Measurements from ENCODE around the gene VANGL2. TPM values are rescaled to one million over a fixed set of nuclear protein-coding genes. Genes with fewer than 3 reads are reported as not detected.

VANGL2 gene
- total RNA-seq, 1 donor from 2014 or later = 6.5 TPM

DNA sequence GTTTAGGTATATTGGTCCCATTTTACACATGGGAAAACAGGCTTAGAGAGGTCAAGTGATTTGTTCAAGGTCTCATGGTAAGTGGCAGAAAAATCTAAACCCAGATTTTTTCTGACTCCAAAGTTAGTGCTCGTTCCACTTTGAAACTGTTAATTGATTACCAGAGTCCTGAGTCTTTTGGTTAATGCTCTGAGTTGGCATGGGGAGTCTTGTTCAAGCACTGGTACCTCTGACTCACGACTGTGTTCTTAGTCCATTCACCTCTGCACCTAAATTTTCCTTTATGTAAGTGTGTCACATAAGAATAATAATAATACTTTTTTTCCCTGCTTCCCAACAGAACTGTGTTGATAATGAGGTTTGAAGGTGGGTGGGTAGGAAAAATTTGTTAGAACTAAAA, 59.3 kb downstream of the VANGL2 start:
- no peak for DNase-seq (ENCODE audit: low spot score)

DNA sequence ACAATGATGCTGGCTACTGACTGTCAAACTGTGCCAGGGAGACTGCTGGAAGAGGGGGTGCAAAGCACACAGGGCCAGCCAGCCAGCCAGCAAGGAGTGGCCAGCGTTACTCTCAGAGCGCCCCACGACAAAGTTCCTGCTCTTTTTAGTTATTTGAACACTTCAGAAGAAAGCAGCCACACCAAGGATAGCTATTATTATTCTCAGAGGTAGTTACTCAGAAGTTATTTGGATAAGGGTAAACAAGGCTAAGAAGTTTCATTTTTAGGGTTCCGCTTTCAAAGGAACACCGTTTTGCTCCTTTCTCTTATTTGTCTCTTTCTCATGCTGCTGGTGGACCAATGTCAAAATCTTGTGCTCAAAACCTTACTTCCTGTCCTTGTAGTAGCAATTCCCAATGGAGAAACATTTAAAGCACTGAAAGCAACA, 59.9 kb downstream of the VANGL2 start:
- no peak for DNase-seq (ENCODE audit: low spot score)

DNA sequence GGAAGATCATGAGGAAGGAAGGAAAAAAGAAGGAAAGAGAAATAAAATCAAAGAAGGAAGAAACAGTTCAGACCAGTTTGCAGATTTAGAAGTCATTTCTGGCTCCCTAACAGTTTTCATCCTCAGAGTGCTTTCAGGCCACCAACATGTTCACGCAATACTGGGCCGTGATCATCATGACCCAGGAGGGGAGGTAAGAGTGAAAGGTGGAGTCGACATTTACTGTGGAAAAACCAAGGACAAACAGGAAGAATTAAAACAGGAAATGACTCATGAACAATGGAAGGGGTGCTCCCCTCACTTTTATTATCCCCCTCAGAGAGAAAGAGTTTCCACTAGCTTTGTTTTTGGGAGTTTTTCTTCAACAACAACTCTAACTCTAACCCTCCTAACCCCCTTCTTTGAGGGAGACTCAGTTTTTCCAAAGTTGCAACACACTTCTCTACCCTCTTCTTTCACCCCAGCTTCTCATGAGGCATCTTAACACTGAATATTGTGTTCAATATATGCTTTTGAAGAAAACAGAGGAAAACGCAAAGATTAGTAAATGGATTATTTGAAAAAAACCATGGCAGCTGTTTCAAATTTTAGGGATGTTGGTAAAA, 60.4 kb downstream of the VANGL2 start:
- no peak for DNase-seq (ENCODE audit: low spot score)

DNA sequence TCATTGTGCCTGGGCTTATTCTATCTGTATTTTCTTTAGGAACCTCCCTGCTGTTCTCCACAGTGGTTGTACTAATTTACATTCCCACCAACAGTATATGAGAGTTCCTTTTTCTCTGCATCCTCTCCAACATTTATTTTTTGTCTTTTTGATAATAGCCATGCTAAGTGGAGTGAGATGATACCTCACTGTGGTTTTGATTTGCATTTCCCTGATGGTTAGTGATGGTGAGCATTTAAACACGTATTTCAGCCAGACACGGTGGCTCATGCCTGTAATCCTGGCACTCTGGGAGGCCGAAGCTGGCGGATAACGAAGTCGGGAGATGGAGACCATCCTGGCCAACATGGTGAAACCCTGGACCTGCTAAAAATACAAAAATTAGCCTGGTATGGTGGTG, 64.8 kb downstream of the VANGL2 start:
- DNase-seq (ENCODE audit: low spot score) = no peak

DNA sequence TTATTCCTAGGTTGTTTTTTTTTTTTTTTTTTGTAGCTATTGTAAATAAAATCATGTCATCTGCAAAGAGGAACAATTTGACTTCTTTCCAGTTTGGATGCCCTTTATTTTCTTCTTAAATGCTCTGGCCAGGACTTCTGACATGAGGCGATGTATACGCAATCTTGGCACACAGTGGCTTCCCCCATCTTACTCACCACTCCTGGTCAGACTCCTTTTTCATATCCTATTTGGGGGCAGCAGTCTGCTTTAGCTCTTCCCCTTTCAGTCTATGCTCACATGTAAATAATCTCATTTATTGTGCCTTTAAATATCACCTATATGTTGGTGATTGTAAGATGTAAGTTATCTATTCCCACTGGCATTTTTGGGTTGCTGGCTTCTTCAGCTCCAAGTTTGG, 66.6 kb downstream of the VANGL2 start:
- no peak for DNase-seq (ENCODE audit: low spot score)

DNA sequence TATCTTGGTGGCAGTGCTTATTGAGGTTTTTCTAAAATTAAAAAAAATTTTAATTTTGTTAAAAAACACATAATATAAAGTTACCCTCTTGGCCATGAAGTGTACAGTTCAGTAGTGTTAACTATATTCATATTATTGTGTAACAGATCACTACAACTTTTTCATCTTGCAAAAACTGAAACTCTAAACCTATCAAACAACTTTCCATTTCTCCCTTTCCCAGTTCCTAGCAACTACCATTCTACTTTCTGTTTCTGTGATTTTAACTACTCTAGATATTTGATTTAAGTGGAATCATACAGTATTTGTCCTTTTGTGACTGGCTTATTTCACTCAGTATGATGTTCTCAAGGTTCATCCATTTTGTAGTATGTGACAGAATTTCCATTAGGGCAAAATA, 67.2 kb downstream of the VANGL2 start:
- DNase-seq (ENCODE audit: low spot score) = no peak

DNA sequence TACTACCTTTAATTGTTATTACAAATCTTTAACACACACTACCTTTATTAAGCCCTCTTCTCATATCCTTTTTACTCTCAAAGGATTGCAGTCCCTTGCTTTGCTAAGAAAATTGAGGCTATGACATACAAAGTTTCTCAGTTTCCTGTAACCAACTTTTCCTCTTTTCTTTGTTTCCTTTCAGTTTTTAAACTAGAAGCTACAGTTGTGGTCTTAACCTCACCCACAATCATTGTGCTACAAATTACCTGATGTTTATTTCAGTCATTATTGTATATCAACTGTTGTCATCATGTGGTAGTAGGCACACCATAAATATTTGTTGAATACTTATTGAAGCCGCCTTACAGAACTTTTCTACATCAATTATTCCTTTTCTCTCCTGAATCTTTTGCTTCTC, 70.9 kb downstream of the VANGL2 start:
- DNase-seq (ENCODE audit: low spot score) = no peak

DNA sequence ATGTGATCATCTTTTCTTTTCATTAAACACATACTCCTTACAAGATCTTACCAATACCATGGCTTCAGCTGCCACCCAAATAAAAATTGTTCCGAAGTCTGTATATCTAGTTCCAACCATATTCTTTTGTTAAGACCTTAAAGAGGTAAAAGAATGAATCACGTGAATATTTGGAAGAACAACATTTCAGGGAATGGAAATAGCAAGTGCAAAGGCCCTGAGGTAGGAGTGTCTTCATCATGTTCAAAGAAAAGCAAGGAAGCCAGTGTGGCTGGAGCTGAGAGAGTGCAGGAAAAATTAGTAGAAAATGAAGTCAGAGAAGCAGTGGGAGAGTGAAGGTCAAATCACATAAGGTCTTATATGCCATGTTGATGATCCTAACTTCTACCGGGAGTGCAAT, 71.7 kb downstream of the VANGL2 start:
- DNase-seq (ENCODE audit: low spot score) = no peak

DNA sequence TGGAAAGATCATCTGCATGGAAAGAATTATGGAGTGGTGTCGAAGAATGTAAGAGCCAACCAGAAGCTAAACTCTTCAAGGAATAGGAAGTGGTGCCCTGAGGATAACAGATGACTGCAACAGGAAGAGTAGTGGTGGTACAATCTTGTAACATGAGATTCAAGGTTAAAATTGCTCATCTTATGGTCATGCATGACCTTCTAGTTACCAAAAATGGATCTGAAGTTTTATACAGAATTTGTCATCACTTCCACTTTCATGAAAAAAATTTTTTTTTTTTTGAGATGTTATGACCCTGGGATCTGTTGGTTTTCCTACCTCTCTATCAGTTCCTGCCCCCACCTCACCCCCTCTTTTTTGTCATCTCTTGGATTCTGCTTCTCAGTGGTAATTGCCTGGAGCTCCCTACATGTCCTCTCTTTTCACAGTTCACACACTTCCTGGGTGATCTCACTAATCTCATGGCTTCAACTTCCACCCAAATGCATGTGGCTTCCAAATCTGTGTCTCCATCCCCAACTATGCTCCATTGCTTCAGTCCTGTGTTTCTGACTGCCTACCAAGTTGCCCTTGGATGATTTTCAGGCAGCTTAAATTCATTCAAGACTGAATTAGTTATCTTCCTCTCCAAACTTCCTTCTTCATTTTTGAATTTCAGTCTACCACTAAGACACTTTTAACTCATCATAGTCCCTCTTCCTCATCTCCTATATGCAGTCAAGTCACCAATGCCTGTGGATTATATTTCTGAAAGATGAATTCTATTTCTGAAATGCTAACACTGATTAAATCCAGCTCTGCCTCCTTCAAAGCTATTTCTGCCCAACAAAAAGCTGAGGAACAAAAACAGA, 74.3 kb downstream of the VANGL2 start:
- DNase-seq (ENCODE audit: low spot score) = no peak

Other genes starting within 250 kb of the VANGL2 start
- 0.43 TPM for gene ATP1A4, start 249.0 kb upstream of the VANGL2 start, total RNA-seq
- 0.37 TPM for gene CASQ1, start 210.0 kb upstream of the VANGL2 start, total RNA-seq
- gene PEA15, start 195.2 kb upstream of the VANGL2 start, total RNA-seq = 138 TPM
- gene DCAF8, start 138.0 kb upstream of the VANGL2 start, total RNA-seq = 147 TPM
- gene PEX19, start 115.4 kb upstream of the VANGL2 start, total RNA-seq = 75.7 TPM
- gene COPA, start 57.3 kb upstream of the VANGL2 start, total RNA-seq = 164 TPM
- gene NCSTN, start 57.2 kb upstream of the VANGL2 start, total RNA-seq = 106 TPM
- gene NHLH1, start 33.5 kb upstream of the VANGL2 start, total RNA-seq = not detected
- gene SLAMF6, start 122.7 kb downstream of the VANGL2 start, total RNA-seq = 2.2 TPM
- 11.9 TPM for gene CD84, start 178.9 kb downstream of the VANGL2 start, total RNA-seq
- gene SLAMF1, start 246.5 kb downstream of the VANGL2 start, total RNA-seq = 2.8 TPM